ENCODE measurements around the gene ALKBH3.

The ALKBH3 gene

GRCh38 chr11:43957571-43957970 is 76.9 kb downstream of the ALKBH3 start:
- no peak for DNase-seq (ENCODE audit: low read depth in 3 of 3, low spot score in 1 of 3)

- DNase-seq (ENCODE audit: low read depth in 3 of 3, low spot score in 1 of 3): no peak
Observed at GRCh38 chr11:43959321-43959995, 78.8 kb downstream of the ALKBH3 start.

- DNase-seq (ENCODE audit: low read depth in 3 of 3, low spot score in 1 of 3): no peak
Observed at GRCh38 chr11:43962383-43963278, 82.0 kb downstream of the ALKBH3 start.

- DNase-seq (ENCODE audit: low read depth in 3 of 3, low spot score in 1 of 3): no peak
Observed at GRCh38 chr11:43963279-43963620, 82.6 kb downstream of the ALKBH3 start.

GRCh38 chr11:43967661-43968060 is 87.0 kb downstream of the ALKBH3 start:
- no peak for DNase-seq (ENCODE audit: low read depth in 3 of 3, low spot score in 1 of 3)

GRCh38 chr11:43968719-43969118 is 88.1 kb downstream of the ALKBH3 start:
- no peak for DNase-seq (ENCODE audit: low read depth in 3 of 3, low spot score in 1 of 3)

GRCh38 chr11:43969543-43969942 is 88.9 kb downstream of the ALKBH3 start:
- no peak for DNase-seq (ENCODE audit: low read depth in 3 of 3, low spot score in 1 of 3)

All from stimulated activated CD4-positive, alpha-beta T cell treated with anti-CD3 and anti-CD28 coated beads, TNF-alpha, amount 100 ng/mL, for 1 hour (primary cell).